Cardiac muscle cell (in vitro differentiated cells and primary cell): Measurements from ENCODE around the gene MGARP. TPM values are rescaled to one million over a fixed set of nuclear protein-coding genes. Genes with fewer than 3 reads are reported as not detected.
"Not testable (repeated sequence)": the region's sequence is repeated elsewhere in the genome, so short reads cannot be mapped to it uniquely, and the experiment has no call there.

Source experiments
- DNase-seq, 2 donors: peaks; one replicate each; pipeline versions ENCODE4 v3.0.0 to v3.0.0-alpha.2; 2010 to 2017; ENCODE audit warnings: low read depth in 1 of 2, low spot score in 1 of 2
- H3K27ac ChIP-seq: fragments of 200-600 bp; sonication (generic); 2 replicates; pipeline ENCODE4 v1.5.1; 2016
- H3K27me3 ChIP-seq: fragments of 200-600 bp; sonication (generic); 2 replicates; pipeline ENCODE4 v1.6.0; 2016; ENCODE audit warnings: control low read depth
- H3K36me3 ChIP-seq: fragments of 200-600 bp; sonication (generic); 2 replicates; pipeline ENCODE4 v1.5.1; 2016; ENCODE audit warnings: control low read depth
- H3K4me1 ChIP-seq: fragments of 200-600 bp; sonication (generic); 2 replicates; pipeline ENCODE4 v1.8.1; 2017; ENCODE audit warnings: low read depth, mild to moderate bottlenecking, mixed run types
- H3K4me3 ChIP-seq: fragments of 200-600 bp; sonication (generic); 2 replicates; pipeline ENCODE4 v1.5.1; 2016; ENCODE audit warnings: mild to moderate bottlenecking
- H3K9me3 ChIP-seq: fragments of 200-600 bp; sonication (generic); 2 replicates; pipeline ENCODE4 v1.5.1; 2017; ENCODE audit warnings: low read depth, mild to moderate bottlenecking, control low read depth
- polyA plus RNA-seq: library from polyadenylated mRNA; unstranded; fragments of >200 nt; fragmentation: Nextera tagmentation; extraction: Ambion mirVana; gene quantifications from 2 replicates; pipeline ENCODE4 v1.2.1, GENCODE V29; 2016
- total RNA-seq: library from RNA; depleted of rRNA; stranded (reverse); fragments of >200 nt; gene quantifications from 2 replicates; pipeline ENCODE4 v1.2.3, GENCODE V29; 2016
- TF ChIP-seq, protein P1 (sequence below): IDR thresholded peaks from 2 replicates; pipeline ENCODE4 v1.5.1; 2012; ENCODE audit warnings: low read depth, mild to moderate bottlenecking, low read length

Gene MGARP
- total and polyA plus RNA-seq, 2 experiments from 2014 or later = 3.0 to 4.4 TPM

DNA sequence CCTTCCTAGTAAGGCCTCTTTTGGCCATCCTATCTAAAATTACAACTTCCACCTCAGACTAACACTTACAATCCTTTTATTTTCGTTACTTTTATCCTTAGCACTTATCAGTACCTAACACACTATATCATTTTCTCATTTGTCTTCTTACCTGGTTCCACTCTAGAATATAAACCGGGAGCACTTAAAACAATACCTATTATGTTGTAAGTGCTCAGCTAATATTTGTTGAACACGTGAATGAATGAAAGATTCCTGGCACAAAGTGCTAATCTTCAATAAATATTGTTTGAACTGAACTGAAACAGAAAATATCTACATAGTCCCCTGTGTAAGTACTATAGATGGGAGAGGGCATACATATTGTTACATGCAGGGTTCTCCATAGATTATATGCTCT, 14.4 kb downstream of the MGARP start:
- no peaks in the 10 kb centered on the region for H3K9me3 ChIP-seq
- H3K27me3 ChIP-seq = no peaks in the 10 kb centered on the region
- TF ChIP-seq, protein P1, sequence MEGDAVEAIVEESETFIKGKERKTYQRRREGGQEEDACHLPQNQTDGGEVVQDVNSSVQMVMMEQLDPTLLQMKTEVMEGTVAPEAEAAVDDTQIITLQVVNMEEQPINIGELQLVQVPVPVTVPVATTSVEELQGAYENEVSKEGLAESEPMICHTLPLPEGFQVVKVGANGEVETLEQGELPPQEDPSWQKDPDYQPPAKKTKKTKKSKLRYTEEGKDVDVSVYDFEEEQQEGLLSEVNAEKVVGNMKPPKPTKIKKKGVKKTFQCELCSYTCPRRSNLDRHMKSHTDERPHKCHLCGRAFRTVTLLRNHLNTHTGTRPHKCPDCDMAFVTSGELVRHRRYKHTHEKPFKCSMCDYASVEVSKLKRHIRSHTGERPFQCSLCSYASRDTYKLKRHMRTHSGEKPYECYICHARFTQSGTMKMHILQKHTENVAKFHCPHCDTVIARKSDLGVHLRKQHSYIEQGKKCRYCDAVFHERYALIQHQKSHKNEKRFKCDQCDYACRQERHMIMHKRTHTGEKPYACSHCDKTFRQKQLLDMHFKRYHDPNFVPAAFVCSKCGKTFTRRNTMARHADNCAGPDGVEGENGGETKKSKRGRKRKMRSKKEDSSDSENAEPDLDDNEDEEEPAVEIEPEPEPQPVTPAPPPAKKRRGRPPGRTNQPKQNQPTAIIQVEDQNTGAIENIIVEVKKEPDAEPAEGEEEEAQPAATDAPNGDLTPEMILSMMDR = no peak
- H3K4me1 ChIP-seq = no peaks in the 10 kb centered on the region
- DNase-seq = no peak
- no peak overlapping the region for H3K27ac ChIP-seq
- no peak overlapping the region for H3K4me3 ChIP-seq
- no peaks in the 10 kb centered on the region for H3K36me3 ChIP-seq

DNA sequence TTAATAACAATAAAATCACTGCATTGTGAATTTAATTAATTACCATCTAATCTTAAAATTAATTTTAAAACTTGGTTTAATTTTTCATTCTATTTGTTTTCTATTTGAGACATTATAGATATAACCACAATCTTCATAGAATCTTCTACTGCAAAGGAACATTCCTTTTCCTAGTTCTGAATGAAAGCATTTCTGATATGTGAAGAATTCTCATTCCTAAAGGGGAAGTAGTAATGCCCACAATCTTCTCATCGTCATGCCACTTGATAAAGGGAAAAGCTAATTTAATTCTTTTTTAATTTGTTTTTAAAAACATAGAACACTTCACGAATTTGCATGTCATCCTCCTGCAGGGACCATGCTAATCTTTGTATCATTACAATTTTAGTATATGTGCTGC, 23.7 kb downstream of the MGARP start:
- no peak overlapping the region for H3K27ac ChIP-seq
- H3K4me1 ChIP-seq = no peaks in the 10 kb centered on the region
- no peak overlapping the region for H3K4me3 ChIP-seq
- DNase-seq = no peak
- H3K36me3 ChIP-seq = no peaks in the 10 kb centered on the region
- no peaks in the 10 kb centered on the region for H3K27me3 ChIP-seq
- TF ChIP-seq, protein P1 = no peak
- no peaks in the 10 kb centered on the region for H3K9me3 ChIP-seq

DNA sequence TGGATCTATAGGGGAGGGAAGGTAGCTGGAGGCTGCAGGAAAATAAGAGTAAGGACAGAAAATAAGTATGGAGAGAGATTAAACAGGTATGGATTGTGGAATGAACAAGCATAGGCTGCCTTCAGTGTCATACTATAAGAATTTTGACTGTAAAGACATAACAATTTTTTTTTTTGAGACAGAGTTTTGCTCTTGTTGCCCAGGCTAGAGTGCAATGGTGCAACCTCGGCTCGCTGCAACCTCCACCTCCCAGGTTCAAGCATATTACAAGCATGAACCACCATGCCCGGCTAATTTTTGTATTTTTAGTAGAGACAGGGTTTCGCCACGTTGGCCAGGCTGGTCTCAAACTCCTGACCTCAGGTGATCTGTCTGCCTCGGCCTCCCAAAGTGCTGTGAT, 24.4 kb downstream of the MGARP start:
- H3K4me3 ChIP-seq, H3K36me3 ChIP-seq, H3K4me1 ChIP-seq, H3K27ac ChIP-seq, H3K27me3 ChIP-seq, DNase-seq, H3K9me3 ChIP-seq: not testable (repeated sequence)

DNA sequence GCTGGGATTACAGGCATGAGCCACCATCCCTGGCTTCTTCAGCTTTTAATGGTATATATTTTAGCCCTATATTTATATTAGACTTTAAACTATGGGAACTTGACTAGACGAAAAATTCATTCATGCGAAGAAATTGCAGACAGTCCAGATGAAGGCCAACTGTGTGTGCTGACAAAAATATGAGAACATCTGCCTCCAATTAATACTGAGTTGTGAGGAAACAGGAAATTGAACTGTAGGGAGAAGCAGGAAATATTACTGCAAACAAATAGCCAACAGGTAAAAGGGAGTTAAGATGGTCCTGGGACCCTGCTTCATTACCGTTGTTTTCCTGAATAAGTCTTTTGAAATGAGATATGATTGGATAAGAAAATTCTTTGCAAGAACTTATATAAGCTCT, 26.3 kb downstream of the MGARP start:
- no peaks in the 10 kb centered on the region for H3K4me1 ChIP-seq
- H3K27me3 ChIP-seq = no peaks in the 10 kb centered on the region
- no peaks in the 10 kb centered on the region for H3K36me3 ChIP-seq
- H3K4me3 ChIP-seq = no peak overlapping the region
- TF ChIP-seq, protein P1 = no peak
- DNase-seq = no peak
- H3K9me3 ChIP-seq = no peaks in the 10 kb centered on the region
- H3K27ac ChIP-seq = no peak overlapping the region

DNA sequence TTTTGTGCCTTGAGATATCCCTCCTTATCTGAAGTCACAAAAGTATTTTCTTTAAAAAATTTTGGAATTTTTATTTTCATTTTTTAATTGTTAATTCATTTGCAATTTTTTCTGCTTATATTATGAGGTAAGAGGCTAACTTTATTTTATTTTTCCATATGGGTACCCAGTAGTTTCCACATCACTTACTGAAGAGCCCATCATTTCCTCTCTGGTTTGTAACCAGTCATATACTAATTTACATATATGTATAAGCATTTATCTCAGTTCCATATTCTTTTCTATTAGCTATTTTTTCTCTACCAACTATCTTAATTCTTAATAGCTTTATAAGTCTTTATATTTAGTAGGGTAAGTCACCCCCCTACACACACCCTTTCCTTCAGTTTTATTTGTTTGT, 27.0 kb downstream of the MGARP start:
- no peak overlapping the region for H3K4me3 ChIP-seq
- H3K27me3 ChIP-seq = no peaks in the 10 kb centered on the region
- TF ChIP-seq, protein P1 = no peak
- no peak overlapping the region for H3K27ac ChIP-seq
- no peak for DNase-seq
- no peaks in the 10 kb centered on the region for H3K36me3 ChIP-seq
- no peaks in the 10 kb centered on the region for H3K4me1 ChIP-seq
- H3K9me3 ChIP-seq = no peaks in the 10 kb centered on the region

DNA sequence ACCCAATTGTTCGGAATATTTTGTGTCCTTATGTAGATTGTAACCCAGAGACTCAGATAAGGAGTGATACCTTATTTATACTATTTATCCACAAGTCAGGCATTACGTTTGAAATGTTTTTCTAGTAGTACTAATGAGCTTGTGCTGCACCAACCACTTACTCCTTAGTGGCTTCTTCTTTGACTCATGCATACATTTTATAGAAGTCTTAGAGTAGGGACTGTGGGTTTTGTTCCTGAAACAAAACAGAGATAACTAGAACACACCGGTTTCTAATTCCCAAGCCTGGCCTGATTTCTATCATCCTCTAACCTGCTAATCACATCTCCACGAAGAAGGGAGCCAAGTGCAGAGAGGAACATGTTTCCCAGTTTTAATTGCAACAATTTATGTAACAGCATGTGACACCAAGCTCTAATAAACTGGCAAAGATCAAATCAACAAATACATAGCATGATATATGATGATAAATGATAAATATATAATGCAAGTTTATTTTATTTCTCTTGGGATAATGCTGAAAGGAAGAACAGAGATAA, 32.3 kb downstream of the MGARP start:
- no peak overlapping the region for H3K27ac ChIP-seq
- TF ChIP-seq, protein P1 = no peak
- no peaks in the 10 kb centered on the region for H3K4me1 ChIP-seq
- no peaks in the 10 kb centered on the region for H3K9me3 ChIP-seq
- no peak for DNase-seq
- no peaks in the 10 kb centered on the region for H3K27me3 ChIP-seq
- no peaks in the 10 kb centered on the region for H3K36me3 ChIP-seq
- H3K4me3 ChIP-seq = no peak overlapping the region
